BLaER1 (cell line): Measurements from ENCODE around the gene MARCHF3.

Experiments
- H3K27ac ChIP-seq: shearing (Covaris generic); formaldehyde crosslinking; 2 replicates; pipeline ENCODE4 v1.8.1; 2022
- H3K27me3 ChIP-seq: shearing (Covaris generic); formaldehyde crosslinking; 2 replicates; pipeline ENCODE4 v1.8.1; 2022
- H3K36me3 ChIP-seq: shearing (Covaris generic); formaldehyde crosslinking; 2 replicates; pipeline ENCODE4 v1.8.1; 2022
- H3K4me1 ChIP-seq: shearing (Covaris generic); formaldehyde crosslinking; 2 replicates; pipeline ENCODE4 v1.8.1; 2022
- H3K4me2 ChIP-seq: shearing (Covaris generic); formaldehyde crosslinking; 2 replicates; pipeline ENCODE4 v1.8.1; 2022
- H3K4me3 ChIP-seq: shearing (Covaris generic); formaldehyde crosslinking; 2 replicates; pipeline ENCODE4 v1.8.1; 2022
- H3K9ac ChIP-seq: shearing (Covaris generic); formaldehyde crosslinking; 2 replicates; pipeline ENCODE4 v1.8.1; 2022
- H3K9me3 ChIP-seq: shearing (Covaris generic); formaldehyde crosslinking; 2 replicates; pipeline ENCODE4 v1.8.1; 2022
- H4K20me1 ChIP-seq: shearing (Covaris generic); formaldehyde crosslinking; 2 replicates; pipeline ENCODE4 v1.8.1; 2022
- Cebpa-rat ChIP-seq: shearing (Covaris generic); IDR thresholded peaks from 2 replicates; pipeline ENCODE4 v1.8.1; 2022

Gene MARCHF3

GRCh38 chr5:126965487-126965886 is 64.9 kb downstream of the MARCHF3 start:
- Histone ChIP-seq H4K20me1 (no peaks in the 10 kb centered on the region), H3K4me3 (no peak overlapping the region), H3K4me2 (peak overlapping the region; percentile 39), H3K36me3 (0 out of 2 replicates have a peak, but pooled peaks cover 6% of the 10 kb centered on the region), H3K9me3 (peaks cover 13% of the 10 kb centered on the region; the same call in 1 of the 2 replicates), H3K4me1 (peaks cover 78% of the 10 kb centered on the region), H3K27ac (0 out of 2 replicates have a peak overlapping the region, but pooled peaks have one; percentile 31), H3K27me3 (no peaks in the 10 kb centered on the region), H3K9ac (no peak overlapping the region)
- no peak for TF ChIP-seq Cebpa-rat

- Histone ChIP-seq H3K27me3 (no peaks in the 10 kb centered on the region), H3K4me2 (peak overlapping the region; percentile 39), H3K36me3 (0 out of 2 replicates have a peak, but pooled peaks cover 6% of the 10 kb centered on the region), H3K27ac (peak overlapping the region; percentile 31; the same call in 1 of the 2 replicates), H3K9me3 (peaks cover 13% of the 10 kb centered on the region; the same call in 1 of the 2 replicates), H3K4me1 (peaks cover 74% of the 10 kb centered on the region), H4K20me1 (no peaks in the 10 kb centered on the region), H3K9ac (no peak overlapping the region), H3K4me3 (no peak overlapping the region)
- TF ChIP-seq Cebpa-rat = no peak
Observed at GRCh38 chr5:126965061-126965475, 65.3 kb downstream of the MARCHF3 start.

GRCh38 chr5:126963822-126964375 is 66.5 kb downstream of the MARCHF3 start:
- Histone ChIP-seq H3K9me3 (peaks cover 13% of the 10 kb centered on the region; the same call in 1 of the 2 replicates), H3K9ac (no peak overlapping the region), H3K4me3 (no peak overlapping the region), H4K20me1 (no peaks in the 10 kb centered on the region), H3K27ac (peak overlapping the region; percentile 24; the same call in 1 of the 2 replicates), H3K4me2 (no peak overlapping the region), H3K36me3 (0 out of 2 replicates have a peak, but pooled peaks cover 6% of the 10 kb centered on the region), H3K27me3 (no peaks in the 10 kb centered on the region), H3K4me1 (peaks cover 62% of the 10 kb centered on the region)
- TF ChIP-seq Cebpa-rat = no peak

GRCh38 chr5:126961702-126962101 is 68.7 kb downstream of the MARCHF3 start:
- Histone ChIP-seq H3K36me3 (no peaks in the 10 kb centered on the region), H3K27ac (no peak overlapping the region), H3K9me3 (peaks cover 3% of the 10 kb centered on the region), H3K4me2 (peak overlapping the region; percentile 16; the same call in 1 of the 2 replicates), H3K9ac (no peak overlapping the region), H3K4me3 (no peak overlapping the region), H3K27me3 (no peaks in the 10 kb centered on the region), H3K4me1 (peaks cover 40% of the 10 kb centered on the region), H4K20me1 (no peaks in the 10 kb centered on the region)
- TF ChIP-seq Cebpa-rat = no peak

- Histone ChIP-seq H3K9me3 (peaks cover 8% of the 10 kb centered on the region), H3K9ac (no peak overlapping the region), H3K4me1 (peaks cover 35% of the 10 kb centered on the region), H3K36me3 (no peaks in the 10 kb centered on the region), H3K27me3 (no peaks in the 10 kb centered on the region), H3K4me2 (no peak overlapping the region), H4K20me1 (no peaks in the 10 kb centered on the region), H3K27ac (no peak overlapping the region), H3K4me3 (no peak overlapping the region)
- no peak for TF ChIP-seq Cebpa-rat
Observed at GRCh38 chr5:126961128-126961527, 69.2 kb downstream of the MARCHF3 start.

- Histone ChIP-seq H3K27ac (no peak overlapping the region), H3K4me2 (no peak overlapping the region), H3K9me3 (peaks cover 23% of the 10 kb centered on the region), H3K36me3 (no peaks in the 10 kb centered on the region), H4K20me1 (no peaks in the 10 kb centered on the region), H3K27me3 (no peaks in the 10 kb centered on the region), H3K4me1 (peaks cover 15% of the 10 kb centered on the region), H3K9ac (no peak overlapping the region), H3K4me3 (no peak overlapping the region)
- TF ChIP-seq Cebpa-rat = no peak
Observed at GRCh38 chr5:126959188-126959587, 71.2 kb downstream of the MARCHF3 start.

GRCh38 chr5:126956991-126957390 is 73.4 kb downstream of the MARCHF3 start:
- H4K20me1 ChIP-seq = no peaks in the 10 kb centered on the region
- no peak overlapping the region for H3K4me2 ChIP-seq
- H3K36me3 ChIP-seq = no peaks in the 10 kb centered on the region
- no peak for TF ChIP-seq Cebpa-rat
- H3K9me3 ChIP-seq = peaks cover 23% of the 10 kb centered on the region
- H3K4me1 ChIP-seq = peaks cover 7% of the 10 kb centered on the region
- H3K4me3 ChIP-seq = no peak overlapping the region
- H3K27me3 ChIP-seq = no peaks in the 10 kb centered on the region
- no peak overlapping the region for H3K9ac ChIP-seq
- H3K27ac ChIP-seq = no peak overlapping the region

GRCh38 chr5:126954981-126955380 is 75.4 kb downstream of the MARCHF3 start:
- Histone ChIP-seq H3K27me3 (no peaks in the 10 kb centered on the region), H3K9ac (no peak overlapping the region), H3K36me3 (no peaks in the 10 kb centered on the region), H3K9me3 (peaks cover 23% of the 10 kb centered on the region), H3K4me2 (no peak overlapping the region), H4K20me1 (no peaks in the 10 kb centered on the region; the same call in 1 of the 2 replicates), H3K4me1 (no peaks in the 10 kb centered on the region), H3K4me3 (no peak overlapping the region), H3K27ac (no peak overlapping the region)
- no peak for TF ChIP-seq Cebpa-rat

- H3K27ac ChIP-seq = no peak overlapping the region
- H4K20me1 ChIP-seq = peaks cover 12% of the 10 kb centered on the region
- no peak overlapping the region for H3K4me3 ChIP-seq
- H3K9ac ChIP-seq = no peak overlapping the region
- H3K36me3 ChIP-seq = peaks cover 11% of the 10 kb centered on the region; the same call in 1 of the 2 replicates
- H3K9me3 ChIP-seq = peaks cover 24% of the 10 kb centered on the region
- no peak overlapping the region for H3K4me2 ChIP-seq
- H3K4me1 ChIP-seq = peaks cover 12% of the 10 kb centered on the region; the same call in 1 of the 2 replicates
- TF ChIP-seq Cebpa-rat = no peak
- H3K27me3 ChIP-seq = no peaks in the 10 kb centered on the region
Observed at GRCh38 chr5:126953640-126954039, 76.7 kb downstream of the MARCHF3 start.

GRCh38 chr5:126949475-126949874 is 80.9 kb downstream of the MARCHF3 start:
- Histone ChIP-seq H3K36me3 (peaks cover 33% of the 10 kb centered on the region), H3K27me3 (no peaks in the 10 kb centered on the region), H3K27ac (no peak overlapping the region), H3K9me3 (peaks cover 9% of the 10 kb centered on the region), H3K4me1 (peaks cover 30% of the 10 kb centered on the region), H3K4me2 (0 out of 2 replicates have a peak overlapping the region, but pooled peaks have one; percentile 10), H3K4me3 (no peak overlapping the region), H3K9ac (no peak overlapping the region), H4K20me1 (peaks cover 29% of the 10 kb centered on the region)
- TF ChIP-seq Cebpa-rat = no peak
